Central memory CD8-positive, alpha-beta T cell (primary cell): Measurements from ENCODE around the gene HSP90AB1.

Source experiments
- ATAC-seq: fragments of 150-1000 bp; cut with Tn5 transposase; replicated peaks from 2 replicates; pipeline ENCODE4 v1.10.0; 2022; ENCODE audit warnings: mild to moderate bottlenecking, moderate FRiP score, moderate number of reproducible peaks; ENCODE audit not compliant: poor library complexity, severe bottlenecking; ENCODE audit errors: extremely low read depth
- DNase-seq, 2 donors: peaks; one replicate each; pipeline ENCODE4 v3.0.0; 2021; ENCODE audit warnings: low spot score in 2 of 2
- H3K27ac Mint-ChIP-seq: one replicate; pipeline ENCODE4 v1.8.0; 2022; ENCODE audit warnings: low read depth, mild to moderate bottlenecking, moderate library complexity, mixed read lengths
- H3K27me3 Mint-ChIP-seq: one replicate; pipeline ENCODE4 v1.8.0; 2022; ENCODE audit warnings: mixed read lengths
- H3K36me3 Mint-ChIP-seq: one replicate; pipeline ENCODE4 v1.8.0; 2022; ENCODE audit warnings: mild to moderate bottlenecking, moderate library complexity, mixed read lengths; ENCODE audit not compliant: insufficient read depth
- H3K4me1 Mint-ChIP-seq: one replicate; pipeline ENCODE4 v1.8.0; 2022; ENCODE audit warnings: mixed read lengths
- H3K4me3 Mint-ChIP-seq: one replicate; pipeline ENCODE4 v1.8.0; 2022; ENCODE audit warnings: mild to moderate bottlenecking, moderate library complexity, mixed read lengths
- H3K9me3 Mint-ChIP-seq: one replicate; pipeline ENCODE4 v1.8.0; 2022; ENCODE audit warnings: mixed read lengths

HSP90AB1 gene

GRCh38 chr6:44234101-44235025 lies 12.5 kb upstream of the HSP90AB1 start:
- no peaks in the 10 kb centered on the region for H3K27me3 Mint-ChIP-seq
- H3K27ac Mint-ChIP-seq = no peak overlapping the region
- H3K4me1 Mint-ChIP-seq = peaks cover 21% of the 10 kb centered on the region
- peaks cover 8% of the 10 kb centered on the region for H3K36me3 Mint-ChIP-seq
- no peaks in the 10 kb centered on the region for H3K9me3 Mint-ChIP-seq
- no peak overlapping the region for H3K4me3 Mint-ChIP-seq
- ATAC-seq = no peak
- DNase-seq = no peak

GRCh38 chr6:44235269-44235668 lies 11.6 kb upstream of the HSP90AB1 start:
- H3K4me3 Mint-ChIP-seq = no peak overlapping the region
- H3K4me1 Mint-ChIP-seq = peaks cover 21% of the 10 kb centered on the region
- no peaks in the 10 kb centered on the region for H3K27me3 Mint-ChIP-seq
- no peaks in the 10 kb centered on the region for H3K9me3 Mint-ChIP-seq
- DNase-seq = no peak
- ATAC-seq = no peak
- H3K36me3 Mint-ChIP-seq = peaks cover 8% of the 10 kb centered on the region
- H3K27ac Mint-ChIP-seq = no peak overlapping the region

- Mint-ChIP-seq H3K9me3 (no peaks in the 10 kb centered on the region), H3K36me3 (peaks cover 8% of the 10 kb centered on the region), H3K27me3 (no peaks in the 10 kb centered on the region), H3K27ac (no peak overlapping the region), H3K4me3 (no peak overlapping the region), H3K4me1 (peaks cover 21% of the 10 kb centered on the region)
- ATAC-seq = no peak
- DNase-seq = no peak
These were observed 10.9 kb upstream of the HSP90AB1 start for GRCh38 chr6:44235891-44236516.

GRCh38 chr6:44237021-44237812 lies 9.7 kb upstream of the HSP90AB1 start:
- Mint-ChIP-seq H3K9me3 (no peaks in the 10 kb centered on the region), H3K4me1 (peaks cover 21% of the 10 kb centered on the region), H3K27me3 (no peaks in the 10 kb centered on the region), H3K4me3 (peak overlapping the region; percentile 90), H3K36me3 (peaks cover 8% of the 10 kb centered on the region), H3K27ac (peak overlapping the region; percentile 88)
- DNase-seq (no peak), ATAC-seq (peak; percentile 71)

GRCh38 chr6:44237813-44238433 lies 9.0 kb upstream of the HSP90AB1 start:
- Mint-ChIP-seq H3K27ac (peak overlapping the region; percentile 88), H3K9me3 (no peaks in the 10 kb centered on the region), H3K27me3 (no peaks in the 10 kb centered on the region), H3K36me3 (peaks cover 8% of the 10 kb centered on the region), H3K4me1 (peaks cover 21% of the 10 kb centered on the region), H3K4me3 (peak overlapping the region; percentile 90)
- DNase-seq (peak; percentile 67 to 71), ATAC-seq (peak; percentile 91)

GRCh38 chr6:44238687-44239350 lies 8.1 kb upstream of the HSP90AB1 start:
- H3K36me3 Mint-ChIP-seq = peaks cover 8% of the 10 kb centered on the region
- peaks cover 16% of the 10 kb centered on the region for H3K4me1 Mint-ChIP-seq
- peak overlapping the region; percentile 12 for H3K27ac Mint-ChIP-seq

GRCh38 chr6:44243345-44243744 lies 3.6 kb upstream of the HSP90AB1 start:
- Mint-ChIP-seq H3K36me3 (peaks cover 27% of the 10 kb centered on the region), H3K4me1 (peaks cover 32% of the 10 kb centered on the region), H3K27ac (no peak overlapping the region), H3K27me3 (no peaks in the 10 kb centered on the region), H3K9me3 (no peaks in the 10 kb centered on the region), H3K4me3 (no peak overlapping the region)
- DNase-seq = no peak
- no peak for ATAC-seq

More at GRCh38 chr6:44238687-44239350, 8.1 kb upstream of the HSP90AB1 start:
- ATAC-seq (no peak), DNase-seq (no peak)
- Mint-ChIP-seq H3K27me3 (no peaks in the 10 kb centered on the region), H3K9me3 (no peaks in the 10 kb centered on the region), H3K4me3 (peak overlapping the region; percentile 90)

GRCh38 chr6:44245391-44245911 lies 1.4 kb upstream of the HSP90AB1 start:
- Mint-ChIP-seq H3K27me3 (no peaks in the 10 kb centered on the region), H3K9me3 (no peaks in the 10 kb centered on the region), H3K36me3 (peaks cover 47% of the 10 kb centered on the region), H3K4me3 (peak overlapping the region; percentile 100), H3K4me1 (peaks cover 42% of the 10 kb centered on the region), H3K27ac (peak overlapping the region; percentile 100)
- ATAC-seq (no peak), DNase-seq (no peak)

GRCh38 chr6:44245912-44246662 lies 814 bp upstream of the HSP90AB1 start:
- peak overlapping the region; percentile 100 for H3K4me3 Mint-ChIP-seq
- peak overlapping the region; percentile 100 for H3K27ac Mint-ChIP-seq
- peaks cover 54% of the 10 kb centered on the region for H3K36me3 Mint-ChIP-seq
- H3K9me3 Mint-ChIP-seq = no peaks in the 10 kb centered on the region
- peak; percentile 26 for ATAC-seq
- DNase-seq = peak; percentile 61 to 64
- H3K27me3 Mint-ChIP-seq = no peaks in the 10 kb centered on the region
- H3K4me1 Mint-ChIP-seq = peaks cover 47% of the 10 kb centered on the region

GRCh38 chr6:44247338-44248302 lies 719 bp downstream of the HSP90AB1 start:
- H3K27ac Mint-ChIP-seq = peak overlapping the region; percentile 100
- no peaks in the 10 kb centered on the region for H3K9me3 Mint-ChIP-seq
- peaks cover 53% of the 10 kb centered on the region for H3K4me1 Mint-ChIP-seq
- ATAC-seq = peak; percentile 74
- H3K27me3 Mint-ChIP-seq = no peaks in the 10 kb centered on the region
- H3K36me3 Mint-ChIP-seq = peaks cover 68% of the 10 kb centered on the region
- peak overlapping the region; percentile 100 for H3K4me3 Mint-ChIP-seq
- peak; percentile 84 to 89 for DNase-seq
